GM12891 (cell line): Measurements from ENCODE around the gene SLCO4A1.

Experiments used
- PAX5 ChIP-seq: IDR thresholded peaks from 2 replicates; pipeline ENCODE4 v1.6.1; 2011; ENCODE audit warnings: low read length, moderate library complexity, mild to moderate bottlenecking; ENCODE audit not compliant: insufficient read depth, severe bottlenecking
- POLR2A ChIP-seq: IDR thresholded peaks from 2 replicates; pipeline ENCODE4 v1.6.1; 2011; ENCODE audit warnings: low read depth, low read length, control low read depth
- POLR2AphosphoS5 ChIP-seq: IDR thresholded peaks from 2 replicates; pipeline ENCODE4 v1.6.1; 2011; ENCODE audit warnings: low read depth, low read length, control low read depth
- POU2F2 ChIP-seq: IDR thresholded peaks from 2 replicates; pipeline ENCODE4 v1.6.1; 2011; ENCODE audit warnings: low read depth, mild to moderate bottlenecking, control low read depth, low read length, moderate library complexity
- SPI1 ChIP-seq: IDR thresholded peaks from 2 replicates; pipeline ENCODE4 v1.6.1; 2011; ENCODE audit warnings: low read depth, low read length, control low read depth
- TAF1 ChIP-seq: IDR thresholded peaks from 2 replicates; pipeline ENCODE4 v1.6.1; 2011; ENCODE audit warnings: low read depth, low read length, control low read depth

- TF ChIP-seq TAF1 (no peak), POU2F2 (no peak), POLR2A (no peak), POLR2AphosphoS5 (no peak), SPI1 (no peak), PAX5 (no peak)
These were observed 49.7 kb upstream of the SLCO4A1 start for GRCh38 chr20:62592506-62593177.
